Chondrocyte (in vitro differentiated cells): ENCODE measurements around the gene FBXL20. TPM values are rescaled to one million over a fixed set of nuclear protein-coding genes. Genes with fewer than 3 reads are reported as not detected.

ENCODE experiments used
- DNase-seq: peaks from one replicate; pipeline ENCODE4 v3.0.0; 2021; ENCODE audit warnings: mixed read lengths, low spot score
- H3K27ac Mint-ChIP-seq: one replicate; pipeline ENCODE4 v1.8.0; 2021; ENCODE audit warnings: mild to moderate bottlenecking, moderate library complexity, mixed read lengths; ENCODE audit not compliant: unreplicated experiment
- H3K27me3 Mint-ChIP-seq: 2 replicates; pipeline ENCODE4 v1.8.0; 2021; ENCODE audit warnings: low read depth, mixed read lengths
- H3K36me3 Mint-ChIP-seq: 2 replicates; pipeline ENCODE4 v1.8.0; 2021; ENCODE audit warnings: low read depth, mixed read lengths
- H3K4me1 Mint-ChIP-seq: 2 replicates; pipeline ENCODE4 v1.8.0; 2021; ENCODE audit warnings: low read depth, mild to moderate bottlenecking, mixed read lengths
- H3K4me3 Mint-ChIP-seq: one replicate; pipeline ENCODE4 v1.8.0; 2021; ENCODE audit warnings: mild to moderate bottlenecking, moderate library complexity, mixed read lengths; ENCODE audit not compliant: unreplicated experiment
- H3K9me3 Mint-ChIP-seq: 2 replicates; pipeline ENCODE4 v1.8.0; 2021; ENCODE audit warnings: low read depth, mixed read lengths
- total RNA-seq: library from RNA; stranded (reverse); gene quantifications from 3 replicates; pipeline ENCODE4 v1.2.1, GENCODE V29; 2021
- TF ChIP-seq, protein P1 (sequence below): fragments of 200-600 bp; sonication (generic); IDR thresholded peaks from 2 replicates; pipeline ENCODE4 v1.5.0; 2021; ENCODE audit warnings: antibody characterized with exemption, mild to moderate bottlenecking, moderate library complexity

Gene FBXL20
- total RNA-seq, 1 donor from 2014 or later = 21.8 TPM

DNA sequence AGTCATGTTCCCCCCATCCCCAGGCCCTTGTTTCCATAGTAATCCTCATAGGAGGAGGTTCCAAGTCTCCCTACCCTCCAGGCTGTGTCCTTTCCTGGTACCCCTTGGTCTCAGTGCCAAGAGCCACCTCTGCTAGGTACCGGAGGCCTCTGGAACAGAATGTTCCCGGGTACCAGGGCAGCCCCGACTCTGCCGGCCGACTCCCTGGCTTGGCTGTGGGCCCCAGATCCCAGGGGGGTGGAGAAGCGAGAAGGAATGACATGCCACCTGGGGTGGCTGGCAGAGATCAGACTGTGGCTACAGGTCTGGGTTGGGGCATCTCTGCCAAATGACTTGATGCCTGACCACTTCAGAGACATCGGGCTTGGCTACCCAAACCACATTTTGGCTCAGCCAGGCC is 179.3 kb downstream of the FBXL20 start:
- TF ChIP-seq, protein P1, sequence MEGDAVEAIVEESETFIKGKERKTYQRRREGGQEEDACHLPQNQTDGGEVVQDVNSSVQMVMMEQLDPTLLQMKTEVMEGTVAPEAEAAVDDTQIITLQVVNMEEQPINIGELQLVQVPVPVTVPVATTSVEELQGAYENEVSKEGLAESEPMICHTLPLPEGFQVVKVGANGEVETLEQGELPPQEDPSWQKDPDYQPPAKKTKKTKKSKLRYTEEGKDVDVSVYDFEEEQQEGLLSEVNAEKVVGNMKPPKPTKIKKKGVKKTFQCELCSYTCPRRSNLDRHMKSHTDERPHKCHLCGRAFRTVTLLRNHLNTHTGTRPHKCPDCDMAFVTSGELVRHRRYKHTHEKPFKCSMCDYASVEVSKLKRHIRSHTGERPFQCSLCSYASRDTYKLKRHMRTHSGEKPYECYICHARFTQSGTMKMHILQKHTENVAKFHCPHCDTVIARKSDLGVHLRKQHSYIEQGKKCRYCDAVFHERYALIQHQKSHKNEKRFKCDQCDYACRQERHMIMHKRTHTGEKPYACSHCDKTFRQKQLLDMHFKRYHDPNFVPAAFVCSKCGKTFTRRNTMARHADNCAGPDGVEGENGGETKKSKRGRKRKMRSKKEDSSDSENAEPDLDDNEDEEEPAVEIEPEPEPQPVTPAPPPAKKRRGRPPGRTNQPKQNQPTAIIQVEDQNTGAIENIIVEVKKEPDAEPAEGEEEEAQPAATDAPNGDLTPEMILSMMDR = no peak
- no peaks in the 10 kb centered on the region for H3K36me3 Mint-ChIP-seq
- no peaks in the 10 kb centered on the region for H3K9me3 Mint-ChIP-seq
- H3K27ac Mint-ChIP-seq = no peak overlapping the region
- no peak for DNase-seq
- no peak overlapping the region for H3K4me3 Mint-ChIP-seq
- H3K4me1 Mint-ChIP-seq = peaks cover 25% of the 10 kb centered on the region
- peaks cover 15% of the 10 kb centered on the region for H3K27me3 Mint-ChIP-seq

DNA sequence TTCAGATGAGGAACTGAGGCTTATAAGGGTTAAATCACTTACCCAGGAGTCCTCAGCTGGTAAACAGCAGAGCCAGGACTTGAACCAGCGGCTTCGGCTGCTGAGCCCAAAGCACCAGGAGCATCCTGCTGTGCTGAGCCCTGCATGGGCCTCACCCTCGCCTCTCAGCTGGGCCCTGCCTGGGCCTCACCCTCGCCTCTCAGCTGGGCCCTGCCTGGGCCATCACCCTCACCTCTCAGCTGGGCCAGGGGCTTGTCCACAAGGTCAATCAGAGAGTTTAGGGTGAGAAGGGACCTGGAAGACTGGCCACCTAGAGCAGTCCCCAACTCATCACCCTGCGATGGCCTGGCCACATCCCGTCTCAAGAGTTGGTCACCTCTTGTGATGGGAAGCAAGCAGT is 179.9 kb downstream of the FBXL20 start:
- TF ChIP-seq, protein P1 = no peak
- Mint-ChIP-seq H3K36me3 (no peaks in the 10 kb centered on the region), H3K4me1 (peaks cover 25% of the 10 kb centered on the region), H3K27me3 (peaks cover 21% of the 10 kb centered on the region), H3K4me3 (no peak overlapping the region), H3K9me3 (no peaks in the 10 kb centered on the region), H3K27ac (no peak overlapping the region)
- DNase-seq = no peak

DNA sequence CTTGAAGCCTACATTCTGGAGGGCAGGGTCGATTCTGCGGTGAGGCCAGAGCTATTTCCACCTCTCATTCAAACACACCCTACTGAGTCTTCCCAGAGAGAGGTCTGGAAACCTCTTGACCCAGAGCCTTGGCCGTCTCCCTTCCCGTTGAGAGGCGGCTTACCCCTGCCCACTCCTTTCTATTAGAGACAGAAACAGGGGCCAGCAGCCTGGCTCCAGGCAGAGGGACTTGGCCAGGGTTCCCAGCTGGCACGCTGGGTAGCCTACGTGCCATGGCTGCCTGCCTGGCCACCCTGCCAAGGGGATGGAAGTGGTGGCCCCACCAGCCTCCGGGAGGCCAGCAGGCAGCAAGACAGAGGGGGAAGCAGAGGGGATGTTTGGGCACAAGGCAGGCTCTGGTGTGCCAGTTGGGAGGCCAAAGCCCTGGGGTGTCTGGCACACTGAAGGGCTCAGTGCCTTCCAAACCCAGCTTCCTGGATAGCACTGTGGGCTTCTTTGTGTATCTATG is 181.7 kb downstream of the FBXL20 start:
- Mint-ChIP-seq H3K36me3 (peaks cover 2% of the 10 kb centered on the region), H3K27me3 (peaks cover 22% of the 10 kb centered on the region), H3K4me1 (peaks cover 19% of the 10 kb centered on the region), H3K27ac (no peak overlapping the region), H3K4me3 (no peak overlapping the region), H3K9me3 (no peaks in the 10 kb centered on the region)
- TF ChIP-seq, protein P1 = no peak
- DNase-seq = no peak

DNA sequence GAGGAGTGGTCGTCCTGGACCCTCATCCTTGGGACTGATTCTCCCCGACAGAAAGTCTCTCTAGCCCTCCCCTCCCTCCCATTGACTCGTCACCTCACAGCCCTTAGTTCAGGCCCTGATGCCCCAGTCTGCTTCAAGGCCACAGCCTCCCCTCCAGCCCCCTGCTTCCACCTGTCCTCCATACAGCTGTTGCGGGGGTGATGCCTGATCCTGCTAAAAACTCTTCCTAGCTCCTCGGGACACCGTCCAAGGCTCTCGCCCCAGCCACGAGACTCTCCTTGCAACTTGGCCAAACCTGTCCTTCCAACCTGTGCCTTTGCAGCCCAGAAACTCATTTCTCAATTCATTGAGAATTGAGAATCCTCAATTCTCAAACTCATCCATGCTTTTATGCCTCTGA is 182.5 kb downstream of the FBXL20 start:
- peaks cover 20% of the 10 kb centered on the region for H3K27me3 Mint-ChIP-seq
- TF ChIP-seq, protein P1 = no peak
- H3K4me3 Mint-ChIP-seq = no peak overlapping the region
- no peak overlapping the region for H3K27ac Mint-ChIP-seq
- H3K9me3 Mint-ChIP-seq = no peaks in the 10 kb centered on the region
- DNase-seq = no peak
- H3K4me1 Mint-ChIP-seq = peaks cover 16% of the 10 kb centered on the region
- peaks cover 2% of the 10 kb centered on the region for H3K36me3 Mint-ChIP-seq

DNA sequence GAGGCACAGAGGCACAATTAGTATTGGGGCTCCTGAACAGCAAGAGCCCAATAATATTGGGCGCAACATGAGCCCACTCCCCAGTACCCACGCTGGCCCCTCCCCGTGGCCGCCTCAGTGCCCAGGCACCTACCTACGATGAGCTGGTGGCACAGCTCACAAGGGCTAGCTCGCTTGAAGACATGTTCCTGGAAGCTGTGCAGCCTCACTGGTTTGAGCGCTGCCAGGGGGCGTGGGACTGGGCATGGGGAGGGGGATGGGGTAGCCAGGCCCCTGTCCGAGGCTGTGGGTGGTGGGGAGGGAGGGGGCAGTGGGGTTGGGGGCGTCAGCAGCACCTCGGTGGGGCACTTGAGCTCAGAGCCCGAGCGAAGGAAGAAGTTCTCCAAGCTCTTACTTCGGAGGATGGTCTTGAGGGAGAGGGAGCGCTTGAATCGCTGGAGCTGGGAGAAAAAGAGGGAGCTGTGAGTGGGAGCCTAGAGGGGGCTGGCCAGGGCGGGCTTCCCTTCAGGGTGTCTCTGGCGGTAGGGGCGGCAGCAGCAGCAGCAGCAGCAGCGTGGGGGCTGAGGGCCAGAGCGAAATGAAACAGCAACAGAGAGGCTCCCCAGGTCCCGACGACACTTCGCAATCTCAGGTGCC is 183.6 kb downstream of the FBXL20 start:
- Mint-ChIP-seq H3K9me3 (no peaks in the 10 kb centered on the region), H3K4me1 (peaks cover 10% of the 10 kb centered on the region), H3K36me3 (peaks cover 2% of the 10 kb centered on the region), H3K27me3 (peaks cover 17% of the 10 kb centered on the region), H3K4me3 (no peak overlapping the region), H3K27ac (no peak overlapping the region)
- TF ChIP-seq, protein P1 = no peak
- no peak for DNase-seq
